ENCODE measurements around the gene FAAP20. TPM values are rescaled to one million over a fixed set of nuclear protein-coding genes. Genes with fewer than 3 reads are reported as not detected.
A peak's percentile ranks its signal among the peaks of the same experiment; 100 is the strongest.

Gene FAAP20
- total and polyA plus RNA-seq, 5 experiments from 2014 or later, result 39.4 to 76.6 (median 70.1) TPM

DNA sequence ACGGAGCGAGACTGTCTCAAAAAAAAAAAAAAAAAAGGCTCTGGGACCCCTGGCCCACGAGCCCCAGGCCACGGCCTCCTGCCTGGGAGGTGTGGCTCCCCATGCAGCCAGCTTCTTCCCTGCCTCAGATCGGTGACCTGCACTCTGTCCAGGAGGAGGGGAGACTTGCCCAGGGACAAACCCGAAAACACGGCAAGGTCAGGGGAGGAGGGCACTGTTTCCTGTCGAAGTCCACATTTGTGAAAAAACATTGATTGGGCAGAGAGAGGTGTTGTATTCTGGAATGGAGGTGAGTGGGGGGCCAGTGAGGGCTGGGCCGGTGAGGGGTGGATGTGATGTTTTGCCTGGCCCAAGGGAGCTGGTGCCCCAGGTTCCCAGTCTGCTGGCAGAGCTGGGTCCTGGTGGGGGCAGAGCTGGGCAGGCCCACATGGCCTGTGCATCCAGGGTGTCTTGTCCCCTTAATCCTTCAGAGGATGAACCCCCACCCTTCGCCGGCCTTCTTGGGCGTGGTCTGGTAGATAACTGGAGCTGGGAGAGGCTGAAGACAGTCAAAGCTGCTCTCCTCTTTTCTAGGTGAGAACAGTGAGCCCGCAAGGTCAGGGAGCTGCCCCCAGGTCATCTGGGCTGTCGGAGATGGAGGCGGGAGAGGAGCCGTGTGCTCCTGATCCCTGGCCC is 12.4 kb upstream of the FAAP20 start:
- ATAC-seq (no peak), DNase-seq (no peak)
- Mint-ChIP-seq H3K27me3 (no peaks in the 10 kb centered on the region), H3K36me3 (no peaks in the 10 kb centered on the region), H3K4me1 (peaks cover 0 to 16% (median 8%) of the 10 kb centered on the region in 4 donors), H3K4me3 (peak overlapping the region in 5 of 10 donors; percentile 26 to 57 (median 48)), H3K9me3 (no peaks in the 10 kb centered on the region), H3K27ac (peak overlapping the region in 4 of 10 donors; percentile 38 to 60 (median 52))
- POLR2A ChIA-PET, result interaction anchor here (0.7 to 24.5 kb wide), 9 partner anchors 12 to 184 kb away, joined by 3 to 303 read pairs (median 5); partner anchors contain the start of genes FAAP20, MORN1, RER1 and SKI

DNA sequence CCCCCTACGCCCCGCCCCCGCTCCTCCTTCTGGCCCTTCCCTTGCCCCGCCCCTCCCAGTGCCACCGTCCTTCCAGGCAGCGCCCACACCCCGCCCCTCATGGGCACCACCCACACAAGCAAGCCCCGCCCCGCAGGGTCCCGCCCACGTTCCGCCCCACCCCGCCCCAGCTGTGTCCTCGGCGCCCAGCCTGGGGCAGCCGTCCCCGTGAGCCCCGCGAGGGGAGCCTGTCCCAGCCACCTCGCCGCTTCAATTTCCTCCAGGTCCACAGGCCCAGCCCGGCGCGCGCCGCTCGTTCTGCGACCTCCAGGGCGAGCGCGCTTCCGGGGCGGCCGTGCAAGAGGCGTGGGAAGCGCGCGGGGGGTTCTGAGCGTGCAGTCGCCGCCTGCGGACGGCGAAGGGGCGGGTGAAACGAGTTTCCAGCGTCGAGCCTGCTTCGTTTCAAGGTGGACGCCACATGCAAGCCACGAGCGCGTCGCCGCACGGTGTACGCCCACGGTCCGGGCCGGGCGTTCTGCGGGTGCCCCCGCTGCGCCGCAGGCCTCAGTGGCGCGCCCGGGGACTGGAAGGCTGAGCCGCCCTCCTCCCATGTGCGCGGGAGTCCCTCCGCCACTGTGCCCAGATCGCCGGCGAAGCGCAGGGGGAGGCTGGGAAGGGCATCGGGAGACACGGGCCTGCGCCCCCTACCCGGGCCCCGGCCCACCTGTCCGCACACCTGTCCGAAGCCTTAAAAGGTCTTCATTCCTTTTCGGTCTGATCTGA is 10.8 kb upstream of the FAAP20 start:
- ATAC-seq (peak; percentile 83 to 91), DNase-seq (peak in 9 of 10 donors; percentile 87 to 98 (median 93))
- Mint-ChIP-seq H3K4me3 (peak overlapping the region; percentile 50 to 78 (median 65)), H3K4me1 (peaks cover 0 to 22% (median 13%) of the 10 kb centered on the region in 4 donors), H3K9me3 (no peaks in the 10 kb centered on the region), H3K36me3 (no peaks in the 10 kb centered on the region), H3K27me3 (no peaks in the 10 kb centered on the region), H3K27ac (peak overlapping the region in 3 of 10 donors; percentile 20 to 69 (median 53))
- POLR2A ChIA-PET, result interaction anchor here (0.9 to 24.5 kb wide), 6 partner anchors 10 to 343 kb away, joined by 4 to 303 read pairs (median 8); partner anchors contain the start of genes FAAP20 and SKI

DNA sequence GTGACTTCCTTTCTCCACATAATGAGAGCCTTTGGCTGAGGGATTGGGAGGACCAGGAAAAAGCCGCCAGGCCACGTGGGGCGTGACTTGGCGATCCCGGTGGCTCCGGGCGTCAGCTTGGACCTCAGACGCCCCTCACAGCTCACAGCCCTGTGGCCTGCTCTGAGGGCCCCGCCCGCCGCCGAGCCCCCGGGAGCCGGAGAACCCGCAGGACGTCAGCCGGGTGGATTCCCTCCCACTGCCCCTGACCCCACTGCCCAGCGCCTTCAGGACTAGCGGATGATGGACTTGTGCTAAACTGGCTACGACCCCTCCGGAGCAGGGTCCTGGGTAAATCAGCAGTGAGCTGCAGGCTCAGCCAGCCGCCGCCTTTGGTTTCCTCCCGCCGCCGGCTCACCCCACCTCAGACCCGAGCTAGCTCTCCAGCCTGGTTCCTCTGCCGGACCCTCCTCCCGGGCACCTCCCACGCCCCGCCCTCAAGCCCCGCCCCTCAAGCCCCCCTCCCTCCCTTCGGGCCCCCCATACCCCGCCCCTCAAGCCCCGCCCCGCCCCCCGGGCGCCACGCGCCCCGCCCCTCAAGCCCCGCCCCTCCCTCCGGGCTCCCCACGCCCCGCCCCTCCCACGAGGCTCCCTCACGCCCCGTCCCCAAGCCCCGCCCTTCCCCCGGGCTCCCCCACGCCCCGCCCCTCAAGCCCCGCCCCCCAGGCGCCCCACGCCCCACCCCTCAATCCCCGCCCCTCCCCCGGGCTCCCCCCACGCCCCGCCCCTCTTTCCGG is 10.0 kb upstream of the FAAP20 start:
- Mint-ChIP-seq H3K27me3 (no peaks in the 10 kb centered on the region), H3K36me3 (no peaks in the 10 kb centered on the region), H3K9me3 (no peaks in the 10 kb centered on the region), H3K4me1 (peaks cover 1 to 30% (median 18%) of the 10 kb centered on the region in 4 donors), H3K4me3 (peak overlapping the region in 6 of 10 donors; percentile 23 to 62 (median 43)), H3K27ac (peak overlapping the region in 5 of 10 donors; percentile 34 to 67 (median 58))
- POLR2A ChIA-PET, result interaction anchor here (0.9 to 24.5 kb wide), 6 partner anchors 9 to 343 kb away, joined by 4 to 303 read pairs (median 8); partner anchors contain the start of genes FAAP20 and SKI
- ATAC-seq (peak; percentile 17 to 52), DNase-seq (peak in 3 of 10 donors; percentile 54 to 98 (median 59))

DNA sequence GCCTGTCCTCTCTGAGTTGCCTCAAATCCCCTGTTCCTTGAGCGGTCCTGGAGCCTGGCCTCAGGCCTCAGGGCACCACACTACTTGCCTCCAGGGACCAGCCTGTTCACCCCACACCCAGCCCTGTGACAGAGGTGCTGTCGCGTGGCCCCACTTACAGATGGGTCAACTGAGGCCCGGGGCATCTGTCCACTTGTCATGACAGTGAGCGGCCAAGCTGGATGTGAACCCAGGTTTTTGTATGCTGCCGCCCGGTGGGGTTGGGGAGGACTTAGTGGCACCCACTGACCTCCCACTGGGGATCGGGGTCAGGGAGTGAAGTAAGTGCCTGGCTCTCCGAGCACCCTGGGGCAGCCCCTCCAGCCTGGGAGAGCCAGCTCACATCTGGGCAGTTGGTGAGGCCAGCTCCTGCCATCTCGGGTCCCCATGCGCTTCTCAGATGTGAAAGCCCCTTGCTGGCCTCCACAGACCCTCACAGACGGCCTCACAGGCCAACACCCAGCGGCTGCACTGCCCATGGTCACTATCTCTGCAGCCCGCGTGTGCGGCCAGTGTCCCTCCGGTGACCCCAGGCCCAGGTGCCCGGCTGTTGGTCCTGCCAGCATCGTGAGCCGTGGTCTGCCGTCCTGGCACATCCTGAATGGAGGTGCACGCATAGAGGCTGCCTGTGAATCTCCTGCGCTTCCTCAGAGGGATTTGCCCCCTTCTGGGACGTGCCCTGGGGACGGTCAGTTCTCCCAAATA is 9.3 kb upstream of the FAAP20 start:
- Mint-ChIP-seq H3K27me3 (no peaks in the 10 kb centered on the region), H3K9me3 (no peaks in the 10 kb centered on the region), H3K36me3 (no peaks in the 10 kb centered on the region), H3K4me3 (no peak overlapping the region), H3K27ac (peak overlapping the region in 4 of 10 donors; percentile 34 to 61 (median 48)), H3K4me1 (peaks cover 1 to 37% (median 25%) of the 10 kb centered on the region in 4 donors)
- POLR2A ChIA-PET, result interaction anchor here (1.0 to 24.5 kb wide), 7 partner anchors 9 to 344 kb away, joined by 4 to 303 read pairs (median 5); partner anchors contain the start of genes FAAP20 and SKI
- DNase-seq (no peak), ATAC-seq (no peak)

DNA sequence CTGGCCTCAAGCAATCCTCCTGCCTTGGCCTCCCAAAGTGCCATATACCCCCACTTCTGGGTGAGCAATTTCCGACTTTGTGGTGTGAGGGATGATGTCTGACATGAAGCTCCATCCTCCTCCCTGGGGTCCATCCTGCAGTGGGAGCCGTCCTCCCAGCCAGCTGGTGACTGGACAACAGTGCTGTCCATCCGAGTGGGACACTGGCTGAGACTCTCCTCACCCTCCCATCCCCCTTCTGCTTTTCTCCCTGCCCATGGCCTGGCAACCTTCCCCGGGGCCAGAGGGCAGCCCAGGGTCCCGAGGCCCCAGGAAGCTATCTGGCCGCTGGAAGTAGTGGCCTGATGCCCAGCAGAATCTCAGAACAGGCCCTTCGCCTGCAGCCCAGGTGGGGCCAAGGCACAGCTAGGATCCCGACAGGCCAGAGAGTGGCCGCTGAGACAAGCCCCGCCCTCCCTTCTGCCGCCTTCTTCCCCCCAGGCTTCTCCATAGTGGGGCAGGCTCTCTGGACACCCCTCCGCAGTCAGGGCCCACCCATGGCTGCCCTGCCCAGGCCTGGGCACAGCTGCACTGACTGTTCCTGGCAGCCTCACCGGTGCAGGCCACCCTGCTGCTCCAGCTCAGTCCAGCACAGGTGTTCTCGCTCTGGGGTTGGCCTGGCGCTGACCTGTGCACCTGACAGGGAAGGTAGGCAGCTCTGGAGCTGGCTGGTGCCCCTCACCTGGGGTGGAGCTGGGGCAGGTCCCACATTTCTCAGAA is 8.4 kb upstream of the FAAP20 start:
- H3K4me1 Mint-ChIP-seq, result peaks cover 1 to 46% (median 30%) of the 10 kb centered on the region in 4 donors
- H3K9me3 Mint-ChIP-seq, result no peaks in the 10 kb centered on the region
- ATAC-seq (no peak), DNase-seq (no peak)
- no peaks in the 10 kb centered on the region for H3K27me3 Mint-ChIP-seq
- peak overlapping the region in 6 of 10 donors; percentile 35 to 74 (median 47) for H3K27ac Mint-ChIP-seq
- POLR2A ChIA-PET, result interaction anchor here (1.0 to 24.5 kb wide), 6 partner anchors 11 to 345 kb away, joined by 4 to 303 read pairs (median 5); partner anchors contain the start of gene SKI
- peak overlapping the region in 1 of 10 donors; percentile 31 for H3K4me3 Mint-ChIP-seq
- no peaks in the 10 kb centered on the region for H3K36me3 Mint-ChIP-seq

DNA sequence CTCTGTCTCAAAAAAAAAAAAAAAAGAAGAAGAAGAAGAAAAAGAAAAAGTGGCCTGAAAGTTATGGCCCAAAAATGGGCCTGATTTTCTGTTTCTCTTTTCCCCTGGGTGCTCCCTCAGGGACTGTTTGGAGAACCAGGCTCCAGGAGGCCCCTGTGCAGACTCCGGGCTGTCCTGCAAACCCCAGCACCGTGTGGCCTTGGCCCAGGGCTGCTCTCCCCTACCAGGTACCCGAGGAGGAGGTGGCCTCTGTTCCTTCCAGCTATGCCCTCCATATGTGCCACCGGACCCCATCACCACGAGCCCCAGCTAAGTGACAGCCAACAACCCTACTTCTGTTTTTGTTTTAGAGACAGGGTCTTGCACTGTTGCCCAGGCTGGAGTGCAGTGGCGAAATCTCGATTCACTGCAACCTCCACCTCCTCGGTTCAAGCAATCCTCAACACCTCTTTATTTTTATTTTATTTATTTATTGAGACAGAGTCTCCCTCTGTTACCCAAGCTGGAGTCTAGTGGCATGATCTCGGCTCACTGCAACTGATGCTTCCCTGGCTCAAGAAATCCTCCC is 7.5 kb upstream of the FAAP20 start:
- no peak for ATAC-seq
- H3K4me1 Mint-ChIP-seq, result peaks cover 1 to 50% (median 31%) of the 10 kb centered on the region in 4 donors
- no peak overlapping the region for H3K4me3 Mint-ChIP-seq
- no peaks in the 10 kb centered on the region for H3K36me3 Mint-ChIP-seq
- H3K27me3 Mint-ChIP-seq, result no peaks in the 10 kb centered on the region
- POLR2A ChIA-PET, result interaction anchor here (0.6 to 24.5 kb wide), 3 partner anchors 27 to 74 kb away, joined by 3 to 303 read pairs (median 4); partner anchors contain the start of gene SKI
- peak overlapping the region in 6 of 10 donors; percentile 13 to 73 (median 50) for H3K27ac Mint-ChIP-seq
- no peaks in the 10 kb centered on the region for H3K9me3 Mint-ChIP-seq
- DNase-seq, result no peak

DNA sequence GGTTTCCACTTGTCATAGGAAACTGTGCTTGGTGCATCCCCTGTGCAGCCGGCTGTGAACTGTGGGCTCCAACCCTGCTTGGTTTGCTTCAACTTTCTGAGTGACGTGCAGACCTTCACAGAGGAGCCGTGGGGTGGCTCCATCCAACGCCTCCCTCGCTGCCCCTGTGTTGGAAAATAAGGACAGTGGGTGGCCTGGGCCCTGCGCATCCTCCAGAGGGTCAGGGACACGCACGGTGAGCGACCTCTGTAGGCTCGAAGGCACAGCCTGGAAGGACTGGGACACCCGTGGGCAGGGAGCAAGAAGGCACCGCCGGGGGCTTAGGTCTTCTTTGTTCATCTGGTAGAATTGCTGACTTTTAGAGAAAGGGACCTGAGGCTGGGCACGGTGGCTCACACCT is 6.5 kb upstream of the FAAP20 start:
- peaks cover 1 to 44% (median 29%) of the 10 kb centered on the region in 4 donors for H3K4me1 Mint-ChIP-seq
- H3K36me3 Mint-ChIP-seq, result no peaks in the 10 kb centered on the region
- no peak for ATAC-seq
- no peak for DNase-seq
- peak overlapping the region in 1 of 10 donors; percentile 26 for H3K4me3 Mint-ChIP-seq
- H3K27ac Mint-ChIP-seq, result peak overlapping the region in 4 of 10 donors; percentile 43 to 73 (median 64)
- no peaks in the 10 kb centered on the region for H3K27me3 Mint-ChIP-seq
- no peaks in the 10 kb centered on the region for H3K9me3 Mint-ChIP-seq
- POLR2A ChIA-PET, result interaction anchor here (0.6 to 24.5 kb wide), 4 partner anchors 28 to 118 kb away, joined by 3 to 303 read pairs (median 10); partner anchors contain the start of gene SKI

DNA sequence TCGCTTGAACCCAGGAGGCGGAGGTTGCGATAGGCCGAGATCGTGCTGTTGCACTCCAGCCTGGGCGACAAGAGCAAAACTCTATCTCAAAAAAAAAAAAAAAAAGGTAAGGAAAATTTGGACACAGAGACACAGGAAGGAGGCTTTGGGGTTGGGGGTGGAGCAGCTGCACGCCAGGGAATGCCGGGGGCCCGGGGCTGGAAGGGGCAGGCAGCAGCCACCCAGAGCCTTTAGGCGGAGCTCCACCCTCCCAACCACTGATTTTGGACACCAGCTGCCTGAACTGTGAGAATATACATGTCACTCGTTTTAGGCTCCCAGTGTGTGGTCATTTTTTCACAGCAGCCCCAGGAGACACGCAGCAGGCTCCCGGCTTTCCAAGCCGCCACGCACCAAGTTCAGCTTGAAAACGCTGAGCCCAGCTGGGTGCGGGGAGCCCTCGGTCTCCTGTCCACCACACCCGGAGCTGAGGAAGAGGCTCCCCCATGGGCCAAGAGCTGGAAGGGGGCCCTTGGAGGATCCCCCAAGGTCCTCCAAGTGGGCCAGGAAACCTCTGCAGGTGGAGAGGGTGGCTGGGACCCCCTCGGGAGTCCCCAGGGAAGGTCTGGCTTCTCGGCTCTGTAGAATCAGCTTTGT is 5.9 kb upstream of the FAAP20 start:
- DNase-seq, result no peak
- H3K36me3 Mint-ChIP-seq, result no peaks in the 10 kb centered on the region
- no peak overlapping the region for H3K4me3 Mint-ChIP-seq
- peak overlapping the region in 6 of 10 donors; percentile 34 to 95 (median 89) for H3K27ac Mint-ChIP-seq
- no peaks in the 10 kb centered on the region for H3K9me3 Mint-ChIP-seq
- POLR2A ChIA-PET, result interaction anchor here (1.2 to 24.5 kb wide), 5 partner anchors 29 to 191 kb away, joined by 4 to 303 read pairs (median 9); partner anchors contain the start of genes MORN1, RER1 and SKI
- no peaks in the 10 kb centered on the region for H3K27me3 Mint-ChIP-seq
- ATAC-seq, result no peak
- peaks cover 1 to 43% (median 28%) of the 10 kb centered on the region in 4 donors for H3K4me1 Mint-ChIP-seq

DNA sequence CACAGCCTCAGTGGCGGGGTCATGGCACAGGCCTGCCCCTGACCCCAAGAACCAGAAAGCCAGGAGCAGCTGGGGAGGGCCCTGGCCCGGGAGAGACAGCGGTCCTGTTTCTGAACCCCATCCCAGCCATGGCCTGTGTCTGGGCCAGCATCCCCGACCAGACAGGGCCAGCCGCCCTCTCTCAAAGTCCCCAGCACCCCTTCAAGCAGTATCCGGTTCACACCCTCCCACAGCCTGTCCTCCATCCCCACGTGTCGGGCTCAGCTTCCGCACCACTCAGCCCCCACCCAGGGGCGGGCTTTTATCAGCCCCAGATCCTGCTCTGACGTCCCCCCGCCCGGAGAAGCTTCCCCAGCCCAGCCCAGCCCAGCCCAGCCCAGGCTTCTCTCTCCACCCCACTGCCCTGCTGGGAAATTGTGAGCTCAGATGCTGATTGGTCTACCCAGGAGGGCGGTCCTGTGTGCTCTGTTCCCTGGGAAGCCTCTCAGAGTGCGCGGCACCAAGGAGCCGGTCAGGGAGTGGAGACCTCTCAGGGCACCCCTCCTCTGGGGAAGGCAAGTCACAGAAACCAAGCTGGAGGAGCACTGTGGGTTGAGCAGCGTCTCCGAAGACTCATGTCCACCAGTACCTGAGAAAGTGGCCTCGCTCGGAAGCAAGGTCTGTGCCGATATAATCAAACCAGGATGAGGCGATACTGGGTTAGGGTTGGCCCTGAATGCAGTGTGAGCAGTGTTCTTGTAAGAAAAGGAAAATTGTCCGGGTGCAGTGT is 4.7 kb upstream of the FAAP20 start:
- peak; percentile 59 to 89 (median 74) for DNase-seq
- Mint-ChIP-seq H3K27me3 (no peaks in the 10 kb centered on the region), H3K9me3 (no peaks in the 10 kb centered on the region), H3K36me3 (no peaks in the 10 kb centered on the region), H3K4me3 (peak overlapping the region; percentile 79 to 89 (median 85)), H3K4me1 (peaks cover 1 to 42% (median 28%) of the 10 kb centered on the region in 4 donors), H3K27ac (peak overlapping the region; percentile 43 to 95 (median 92))
- POLR2A ChIA-PET, result interaction anchor here (0.9 to 24.5 kb wide), 10 partner anchors 9 to 385 kb away, joined by 3 to 303 read pairs (median 7); partner anchors contain the start of genes MORN1, RER1 and SKI
- ATAC-seq, result peak; percentile 54 to 66
